ENCODE results near the gene COX11. TPM values are rescaled to one million over a fixed set of nuclear protein-coding genes. Genes with fewer than 3 reads are reported as not detected.

The COX11 gene
- total RNA-seq, result 22.9 and 59.9 TPM in 2 replicates

GRCh38 chr17:54968262-54968987, at the start of gene COX11, which contains the start of gene STXBP4:
Gene COX11 (minus strand): TSS chr17:54968654. CDS start chr17:54968646, 8 bp downstream.
Gene STXBP4 (plus strand): TSS chr17:54968765. CDS start chr17:54986220, 17,455 bp downstream.

Other genes with a start within 250 kb of the COX11 start
- gene TOM1L1, start 67.8 kb downstream of the COX11 start, total RNA-seq, result 51.3 and 71.1 TPM in 2 replicates
- gene STXBP4, start 111 bp upstream of the COX11 start, total RNA-seq, result 2.7 and 8.5 TPM in 2 replicates